Measurements from ENCODE around the gene RIMBP2. TPM values are rescaled to one million over a fixed set of nuclear protein-coding genes. Genes with fewer than 3 reads are reported as not detected.

The RIMBP2 gene
- total RNA-seq, 4 donors from 2014 or later, result 0.83 to 1.8 (median 1.4) TPM

- DNase-seq (ENCODE audit: extremely low spot score), result no peak
- WGBS, result 81% methylated on average over 3 of the region's 3 CpGs
- intact Hi-C loops (cut with DNase I), result no loop called here
- no peaks in the 10 kb centered on the region for H3K4me1 ChIP-seq
- no peak overlapping the region for H3K27ac ChIP-seq (replicated peaks in 1 of 4)
- no peaks in the 10 kb centered on the region for H3K27me3 ChIP-seq
- no peaks in the 10 kb centered on the region for H3K36me3 ChIP-seq
- TF ChIP-seq POLR2AphosphoS5 (IDR thresholded peaks at IDR 0.05) (no peak), CTCF (IDR thresholded peaks at IDR 0.05) (no peak), POLR2A (IDR thresholded peaks at IDR 0.05; ENCODE audit: low read depth) (no peak), EP300 (IDR thresholded peaks at IDR 0.05) (no peak)
- no peak overlapping the region for H3K4me3 ChIP-seq
- peaks cover 0 to 24% (median 11%) of the 10 kb centered on the region in 4 donors for H3K9me3 ChIP-seq
Observed at GRCh38 chr12:130622803-130623202, 93.3 kb downstream of the RIMBP2 start.

GRCh38 chr12:130621696-130622298, 94.3 kb downstream of the RIMBP2 start:
- no peak overlapping the region for H3K27ac ChIP-seq (replicated peaks in 1 of 4)
- peaks cover 0 to 24% (median 11%) of the 10 kb centered on the region in 4 donors for H3K9me3 ChIP-seq
- DNase-seq (ENCODE audit: extremely low spot score), result no peak
- no peak overlapping the region for H3K4me3 ChIP-seq
- intact Hi-C loops (cut with DNase I), result no loop called here
- no peaks in the 10 kb centered on the region for H3K27me3 ChIP-seq
- TF ChIP-seq CTCF (IDR thresholded peaks at IDR 0.05) (no peak), EP300 (IDR thresholded peaks at IDR 0.05) (no peak), POLR2AphosphoS5 (IDR thresholded peaks at IDR 0.05) (no peak), POLR2A (IDR thresholded peaks at IDR 0.05; ENCODE audit: low read depth) (no peak)
- H3K4me1 ChIP-seq, result no peaks in the 10 kb centered on the region
- H3K36me3 ChIP-seq, result no peaks in the 10 kb centered on the region
- 85% methylated on average over 13 of the region's 13 CpGs for WGBS

GRCh38 chr12:130620756-130621155, 95.3 kb downstream of the RIMBP2 start:
- intact Hi-C loops (cut with DNase I), result no loop called here
- no peaks in the 10 kb centered on the region for H3K27me3 ChIP-seq
- no peaks in the 10 kb centered on the region for H3K36me3 ChIP-seq
- no peak overlapping the region for H3K27ac ChIP-seq (replicated peaks in 1 of 4)
- no peaks in the 10 kb centered on the region for H3K4me1 ChIP-seq
- WGBS, result 89% methylated on average over 2 of the region's 6 CpGs
- no peak overlapping the region for H3K4me3 ChIP-seq
- TF ChIP-seq CTCF (IDR thresholded peaks at IDR 0.05) (no peak), POLR2AphosphoS5 (IDR thresholded peaks at IDR 0.05) (no peak), EP300 (IDR thresholded peaks at IDR 0.05) (no peak), POLR2A (IDR thresholded peaks at IDR 0.05; ENCODE audit: low read depth) (no peak)
- H3K9me3 ChIP-seq, result peaks cover 0 to 24% (median 11%) of the 10 kb centered on the region in 4 donors
- DNase-seq (ENCODE audit: extremely low spot score), result no peak

GRCh38 chr12:130620281-130620680, 95.8 kb downstream of the RIMBP2 start:
- H3K4me3 ChIP-seq, result no peak overlapping the region
- no peak for TF ChIP-seq POLR2A (IDR thresholded peaks at IDR 0.05; ENCODE audit: low read depth)
- no peak for TF ChIP-seq CTCF (IDR thresholded peaks at IDR 0.05)
- no peak for TF ChIP-seq EP300 (IDR thresholded peaks at IDR 0.05)
- no peak for TF ChIP-seq POLR2AphosphoS5 (IDR thresholded peaks at IDR 0.05)

More at GRCh38 chr12:130620281-130620680, 95.8 kb downstream of the RIMBP2 start:
- peaks cover 0 to 24% (median 11%) of the 10 kb centered on the region in 4 donors for H3K9me3 ChIP-seq
- no peaks in the 10 kb centered on the region for H3K4me1 ChIP-seq
- no peaks in the 10 kb centered on the region for H3K27me3 ChIP-seq
- WGBS, result 95% methylated on average over 5 of the region's 14 CpGs
- H3K27ac ChIP-seq (replicated peaks in 1 of 4), result no peak overlapping the region
- H3K36me3 ChIP-seq, result no peaks in the 10 kb centered on the region
- DNase-seq (ENCODE audit: extremely low spot score), result no peak
- intact Hi-C loops (cut with DNase I), result no loop called here
